GM18517 (cell line): ENCODE data around the gene UQCR11.

Source experiments
- ATAC-seq: cut with Tn5 transposase; IDR thresholded peaks from one replicate; pipeline ENCODE4 v1.9.1; 2021; ENCODE audit warnings: mild to moderate bottlenecking, moderate library complexity; ENCODE audit not compliant: unreplicated experiment

UQCR11 gene

DNA sequence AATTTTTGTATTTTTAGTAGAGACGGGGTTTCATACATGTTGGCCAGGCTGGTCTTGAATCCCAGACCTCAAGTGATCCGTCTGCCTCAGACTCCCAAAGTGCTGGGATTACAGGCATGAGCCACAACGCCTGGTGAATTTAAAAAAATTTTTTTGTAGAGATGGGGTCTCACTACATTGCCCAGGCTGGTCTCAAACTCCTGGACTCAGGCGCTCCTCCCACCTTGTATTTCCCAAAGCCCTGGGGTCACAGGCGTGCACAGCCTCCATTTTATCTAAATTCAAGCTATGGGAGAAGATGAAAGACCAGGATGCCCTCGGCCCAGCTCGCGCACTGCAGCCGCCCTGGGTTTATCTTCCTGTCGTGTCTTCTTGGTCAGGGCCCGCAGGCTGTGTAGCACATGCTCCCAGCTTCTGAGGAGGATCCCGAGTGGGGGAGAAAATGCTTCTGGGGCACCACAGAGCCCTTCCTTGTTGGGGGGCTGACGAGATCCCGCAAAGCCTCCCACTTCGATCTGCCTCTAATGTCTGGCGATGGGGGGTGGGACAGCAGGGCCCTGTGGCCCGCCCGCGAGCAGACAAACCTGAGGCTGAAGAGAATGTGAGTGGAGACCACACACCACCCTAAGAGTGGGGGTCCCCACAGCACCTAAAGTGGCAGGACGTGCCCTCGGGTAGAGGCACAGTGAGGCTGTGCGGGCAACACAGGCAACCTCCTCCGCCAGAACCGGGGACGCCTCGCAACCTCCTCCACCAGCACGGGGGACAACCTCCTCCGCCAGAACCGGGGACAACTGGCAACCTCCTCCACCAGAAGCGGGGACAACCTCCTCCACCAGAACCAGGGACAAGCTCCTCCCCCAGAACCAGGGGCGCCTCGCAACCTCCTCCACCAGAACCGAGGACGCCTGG, 31.3 kb upstream of the UQCR11 start:
- no peak for ATAC-seq

DNA sequence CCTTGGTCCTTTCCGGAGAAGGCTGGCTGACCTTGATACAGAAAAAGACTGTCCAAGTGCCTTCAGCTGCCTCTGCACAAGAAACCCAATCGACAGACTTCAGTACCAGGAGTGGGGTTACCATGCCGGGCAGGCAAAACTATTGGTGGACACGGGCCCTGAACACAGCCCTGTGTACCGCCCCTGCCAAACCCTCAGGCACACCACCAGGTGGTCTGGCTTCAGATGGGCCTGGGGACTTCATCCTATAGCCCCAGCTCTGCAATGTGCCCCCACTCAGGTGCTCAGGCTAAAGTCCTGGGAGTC, 29.6 kb upstream of the UQCR11 start:
- ATAC-seq, result no peak

DNA sequence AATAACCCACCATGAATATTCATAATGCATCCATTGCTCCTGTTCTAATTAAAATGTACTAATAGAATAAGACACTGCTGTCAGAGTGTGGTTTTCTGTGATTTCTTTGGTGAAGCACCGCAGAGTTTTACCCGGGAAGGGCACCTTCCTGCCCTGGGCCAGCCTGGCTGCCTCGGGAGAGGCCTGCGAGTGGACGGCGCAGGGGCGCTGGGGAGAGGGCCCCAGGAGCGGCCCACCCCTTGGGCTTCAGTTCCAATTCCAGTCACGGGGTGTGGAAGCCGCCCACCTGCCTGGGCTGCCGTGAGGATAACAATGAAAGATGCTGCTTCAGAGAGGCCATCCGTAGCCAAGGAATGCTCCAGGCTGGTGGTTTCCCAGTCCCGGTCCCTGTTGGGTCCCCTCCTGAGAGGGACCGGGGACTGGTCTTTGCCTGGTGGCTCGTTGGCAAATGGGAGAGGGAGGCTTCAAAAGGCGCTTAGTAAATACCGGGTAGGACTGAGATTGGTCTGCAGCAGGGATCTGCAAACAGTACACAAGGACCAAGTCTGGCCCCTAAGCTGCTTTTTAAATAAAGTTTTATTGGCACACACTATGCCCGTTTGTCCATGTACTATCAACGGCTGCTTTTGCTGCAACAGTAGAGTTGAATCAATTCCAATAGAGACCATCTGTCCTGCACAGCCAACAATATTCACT, 29.1 kb upstream of the UQCR11 start:
- no peak for ATAC-seq

DNA sequence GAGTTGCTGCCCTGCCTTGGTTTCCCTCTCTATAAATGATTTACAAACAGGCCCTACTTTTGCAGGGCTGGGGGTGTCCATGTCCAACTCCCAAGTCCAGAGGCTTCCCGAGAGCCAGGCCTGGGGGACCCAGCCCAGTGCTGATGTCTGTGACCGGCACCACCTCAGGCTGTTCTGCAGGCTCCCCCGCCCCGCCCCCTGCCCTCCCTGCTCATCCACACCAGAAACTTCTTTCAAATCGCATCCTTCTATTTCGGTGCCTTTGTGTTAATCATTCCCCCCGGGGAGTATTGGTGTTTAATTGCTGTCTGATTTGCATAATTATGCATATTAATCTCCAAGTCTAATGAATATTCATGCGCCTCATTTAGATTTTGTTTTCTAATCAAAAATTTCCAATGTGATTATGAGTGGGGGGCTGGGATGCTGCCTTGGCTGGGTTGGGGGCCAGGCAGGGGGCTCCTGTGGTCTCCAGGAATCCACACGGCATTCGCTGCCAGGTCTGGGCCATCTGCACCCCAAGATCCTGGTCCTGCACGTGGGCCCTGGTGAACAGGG, 28.1 kb upstream of the UQCR11 start:
- no peak for ATAC-seq

DNA sequence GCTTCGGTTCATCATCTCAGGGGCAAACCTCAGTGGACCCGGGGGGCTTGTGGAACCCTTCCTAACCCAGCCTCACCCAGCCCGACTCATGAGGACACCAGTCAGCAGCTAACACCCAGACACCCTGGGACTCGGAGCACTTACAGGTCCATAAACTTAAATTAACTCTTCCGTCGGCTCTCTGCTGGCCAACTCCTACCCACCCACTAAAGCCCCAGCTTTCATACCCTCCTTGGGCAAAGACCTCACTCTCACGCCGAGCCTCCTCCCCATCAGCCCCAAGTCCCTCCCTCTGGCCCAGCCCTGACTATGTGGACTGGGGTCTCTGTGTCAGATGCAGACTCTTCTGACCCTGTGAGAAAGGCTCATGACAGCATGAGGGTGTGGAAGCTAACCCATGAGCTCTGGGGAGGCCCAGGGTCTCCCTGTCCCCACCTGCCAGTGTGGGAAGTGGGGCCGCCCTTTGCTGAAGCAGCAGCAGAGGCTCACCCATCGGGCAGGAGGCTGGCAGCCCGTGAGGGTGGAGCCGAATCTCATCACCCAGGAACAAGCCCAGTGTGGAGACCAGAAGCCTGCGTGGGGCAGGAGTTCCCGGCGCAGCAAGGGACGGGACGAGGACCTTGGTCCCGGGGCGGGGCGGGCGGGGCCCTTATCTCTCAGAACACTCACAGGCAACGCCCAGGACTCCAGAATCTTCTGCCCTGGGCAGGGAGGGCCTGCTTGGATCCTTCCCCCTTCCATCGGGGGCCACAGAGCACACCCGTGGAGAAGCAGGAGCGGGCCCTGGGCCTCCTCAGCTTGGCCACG, 27.4 kb upstream of the UQCR11 start:
- ATAC-seq, result no peak

DNA sequence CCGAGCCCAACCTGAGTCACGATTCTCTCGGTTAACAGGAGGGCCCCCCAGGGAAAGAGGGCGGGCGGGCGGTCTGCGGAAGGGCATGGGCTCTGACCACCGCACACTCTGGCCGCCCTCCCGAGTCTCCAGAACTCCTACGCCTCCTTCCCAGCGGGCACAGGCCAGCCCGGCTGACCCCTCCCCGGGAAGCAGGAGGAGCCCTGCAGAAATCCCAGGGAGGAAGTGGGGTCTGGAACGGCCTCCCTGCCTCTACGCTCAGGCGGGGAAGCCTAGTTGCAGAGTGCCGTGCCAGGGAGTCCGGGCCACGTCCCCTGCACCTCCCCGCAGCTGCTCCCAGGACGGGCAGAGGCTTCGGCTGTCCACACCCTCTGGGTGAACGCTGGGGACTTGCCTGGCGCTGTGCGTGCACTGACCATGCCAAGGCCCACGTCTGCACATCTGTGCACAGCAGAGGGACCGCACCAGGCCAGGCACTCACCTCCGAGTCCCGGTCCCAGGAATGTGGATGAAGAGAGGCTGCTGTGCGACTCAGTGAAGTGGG, 26.4 kb upstream of the UQCR11 start:
- no peak for ATAC-seq

DNA sequence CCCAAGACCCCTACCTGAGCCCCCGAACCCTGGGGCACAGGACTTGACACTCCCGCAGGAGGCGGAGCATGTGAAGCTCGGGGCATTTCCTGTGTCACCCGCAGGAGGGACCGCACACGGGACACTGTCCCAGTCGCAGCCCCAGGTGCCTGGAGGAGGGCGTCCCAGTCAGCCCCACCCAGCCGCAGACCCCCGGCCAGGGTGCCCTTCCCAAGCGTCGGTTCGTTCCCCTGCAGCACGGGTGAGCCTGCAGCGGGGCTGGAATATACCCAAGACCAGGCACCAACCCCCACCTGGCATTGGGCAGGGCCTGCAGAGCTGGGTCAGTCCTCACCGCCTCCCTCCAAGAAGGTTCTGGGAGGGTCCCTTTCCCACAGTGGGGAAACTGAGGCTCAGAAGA, 25.5 kb upstream of the UQCR11 start:
- ATAC-seq, result no peak

DNA sequence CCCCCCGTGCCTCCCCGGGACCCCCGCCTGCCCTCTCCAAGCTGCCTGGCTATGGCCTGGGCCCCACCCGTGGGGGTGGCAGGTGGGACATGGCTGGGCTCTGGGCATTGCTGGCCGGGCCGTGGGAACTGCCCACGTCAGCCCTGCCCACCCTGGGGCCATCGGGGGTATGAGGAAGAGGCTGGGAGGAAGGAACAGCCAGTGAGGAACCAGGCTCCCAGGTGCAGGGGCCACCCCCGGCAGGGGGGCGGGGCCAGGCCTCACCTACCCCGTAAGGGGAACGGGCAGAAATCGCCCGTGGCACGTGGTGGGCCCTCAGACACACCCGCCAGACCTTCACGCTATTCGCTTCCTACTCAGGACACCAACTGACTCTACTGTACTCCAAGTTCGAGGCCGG, 24.8 kb upstream of the UQCR11 start:
- no peak for ATAC-seq

DNA sequence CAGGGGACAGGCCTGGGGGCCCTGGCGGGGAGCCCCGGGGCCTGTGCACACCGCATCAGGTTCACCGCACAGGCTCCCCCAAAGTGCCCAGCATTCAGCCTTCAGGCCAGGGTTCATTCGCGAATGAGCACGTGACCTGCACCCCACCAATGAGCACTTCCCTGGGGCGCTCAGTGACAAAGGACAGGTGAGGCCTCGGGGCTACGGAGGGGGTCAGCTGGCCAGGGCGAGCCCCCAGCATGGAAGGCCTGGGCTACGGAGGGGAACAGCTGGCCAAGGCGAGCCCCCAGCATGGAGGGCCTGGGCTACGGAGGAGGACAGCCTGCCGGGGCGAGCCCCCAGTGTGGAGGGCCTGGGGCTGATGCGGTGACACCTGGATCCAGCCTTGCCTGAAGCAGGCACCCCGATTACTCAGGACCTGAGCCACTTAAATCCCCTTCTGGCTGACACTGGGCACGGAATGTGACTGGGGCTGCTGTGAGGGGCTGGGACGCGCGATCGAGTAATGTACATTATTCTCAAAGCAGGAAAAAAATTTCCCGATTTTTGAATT, 24.1 kb upstream of the UQCR11 start:
- ATAC-seq, result no peak

DNA sequence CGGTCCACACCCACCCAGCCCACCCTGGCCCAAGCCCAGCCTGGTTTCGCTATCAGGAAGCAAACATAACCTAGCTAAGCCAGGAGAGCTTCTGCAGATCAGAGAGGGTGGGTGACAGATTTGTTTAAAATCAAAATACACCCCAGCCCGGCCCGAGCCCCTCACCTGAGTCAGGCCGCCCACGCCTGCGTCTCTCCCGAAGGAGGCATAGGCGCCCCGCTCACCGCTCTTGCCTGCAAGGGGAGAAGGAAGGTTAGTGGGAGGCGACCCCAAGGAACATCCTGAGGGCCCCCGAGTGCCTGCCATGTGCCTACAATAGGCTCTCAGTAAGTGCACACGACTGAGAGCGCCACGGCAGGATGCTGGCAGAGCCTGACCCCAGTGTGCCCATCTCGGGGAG, 21.9 kb upstream of the UQCR11 start:
- ATAC-seq, result no peak

DNA sequence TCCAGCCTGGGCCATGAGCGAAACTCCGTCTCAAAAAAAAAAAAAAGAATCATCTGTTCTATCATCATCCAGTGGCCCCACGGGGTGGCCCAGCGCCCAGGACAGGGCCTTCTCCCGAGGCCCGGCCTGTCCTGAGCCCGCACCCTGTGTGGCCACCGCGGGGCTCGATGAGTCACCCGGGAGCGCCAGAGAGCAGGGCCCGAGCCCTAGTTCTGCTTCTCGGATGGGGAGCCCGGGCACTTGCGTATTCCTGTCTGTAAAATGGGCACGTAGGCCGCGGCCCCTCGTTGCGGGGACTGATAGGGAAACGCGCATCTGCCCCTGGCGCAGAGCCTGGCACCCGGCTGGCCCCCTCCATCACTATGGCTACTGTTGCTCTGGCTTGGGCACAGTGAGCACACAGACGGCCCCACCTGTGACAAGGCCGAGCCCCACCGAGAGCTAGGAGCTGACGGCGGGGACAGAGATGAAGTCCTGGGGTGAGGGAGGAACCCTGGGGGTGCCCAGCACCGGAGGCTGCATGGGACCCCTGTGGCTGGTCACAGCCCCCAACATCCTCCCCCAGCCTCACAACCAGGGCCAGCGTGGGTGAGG, 21.3 kb upstream of the UQCR11 start:
- ATAC-seq, result no peak

DNA sequence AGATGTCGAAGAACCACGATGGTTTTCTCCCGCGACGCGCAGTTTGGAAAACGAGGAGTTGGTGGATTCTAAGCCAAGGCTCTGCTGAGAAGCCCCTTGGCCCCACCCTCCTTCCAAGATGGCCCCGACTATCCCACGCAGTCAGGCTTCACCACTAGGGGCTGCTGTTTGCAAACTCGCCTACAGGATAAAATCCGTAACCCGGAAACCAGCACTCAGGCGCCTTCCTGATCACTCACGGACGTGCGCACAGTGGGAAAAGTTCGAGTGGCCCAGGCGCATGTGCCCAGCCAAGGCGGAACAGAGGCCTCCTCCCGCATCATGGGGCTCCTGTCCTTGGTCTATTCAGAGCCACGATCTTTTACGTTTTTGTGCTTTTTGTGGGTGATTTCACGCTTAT, 19.2 kb upstream of the UQCR11 start:
- ATAC-seq, result no peak

DNA sequence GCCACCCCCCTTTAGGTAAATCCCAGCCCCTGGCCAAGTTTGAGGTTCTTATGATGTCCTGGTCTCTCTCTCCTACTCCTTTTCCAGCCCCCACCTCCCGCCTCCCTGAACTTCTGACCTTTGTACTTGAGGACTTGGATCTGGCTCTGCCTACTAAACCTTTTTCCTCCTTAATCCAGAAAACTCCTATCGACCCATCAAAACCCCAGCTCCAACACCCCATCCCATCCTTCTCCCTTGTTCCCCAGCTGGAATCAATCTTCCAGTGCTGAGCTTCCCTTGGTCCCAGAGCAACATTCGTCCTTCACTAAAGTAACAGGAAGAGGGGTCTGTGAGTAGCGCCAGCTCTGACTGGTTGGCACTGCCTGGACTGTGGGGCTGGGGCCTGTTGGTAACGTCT, 17.3 kb upstream of the UQCR11 start:
- no peak for ATAC-seq

DNA sequence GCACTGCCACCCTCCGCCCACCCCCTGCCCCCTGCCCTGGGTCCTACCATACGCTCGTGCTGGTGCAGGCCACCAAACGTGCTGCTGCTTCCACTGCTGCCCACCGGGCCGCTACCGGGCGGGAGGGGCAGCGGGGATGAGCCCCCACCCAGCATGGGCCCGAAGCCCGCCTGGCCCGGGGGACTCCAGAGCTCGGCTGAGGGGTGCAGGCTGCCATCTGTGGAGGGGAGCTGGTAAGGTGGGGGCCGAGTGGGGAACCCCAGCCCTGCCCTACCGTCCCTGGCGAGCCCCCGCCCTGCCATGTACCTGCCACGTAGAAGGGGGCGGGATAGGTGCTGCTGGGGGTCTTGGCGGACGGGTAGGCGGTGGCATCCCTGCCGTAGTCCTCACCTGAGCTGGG, 16.7 kb upstream of the UQCR11 start:
- no peak for ATAC-seq

DNA sequence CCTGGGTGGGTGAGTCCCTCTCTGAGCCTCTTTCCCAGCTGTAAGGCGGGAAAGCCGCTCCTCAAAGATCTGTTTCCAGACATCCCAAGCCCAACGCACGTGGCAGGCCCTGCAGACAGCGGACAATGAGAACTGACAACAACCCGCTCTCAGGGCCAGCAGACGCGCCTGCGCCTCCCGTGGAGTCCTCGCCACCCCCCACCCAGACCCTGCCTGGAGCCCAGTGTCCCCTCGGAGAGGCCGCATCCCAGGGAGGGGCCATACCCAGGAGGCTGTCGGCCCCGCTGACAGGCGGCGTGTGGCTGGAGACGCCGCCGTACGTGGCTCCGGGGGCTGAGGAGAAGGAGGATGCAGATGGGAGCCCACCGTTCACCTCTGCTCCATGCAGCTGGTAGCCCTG, 16.3 kb upstream of the UQCR11 start:
- ATAC-seq, result no peak

DNA sequence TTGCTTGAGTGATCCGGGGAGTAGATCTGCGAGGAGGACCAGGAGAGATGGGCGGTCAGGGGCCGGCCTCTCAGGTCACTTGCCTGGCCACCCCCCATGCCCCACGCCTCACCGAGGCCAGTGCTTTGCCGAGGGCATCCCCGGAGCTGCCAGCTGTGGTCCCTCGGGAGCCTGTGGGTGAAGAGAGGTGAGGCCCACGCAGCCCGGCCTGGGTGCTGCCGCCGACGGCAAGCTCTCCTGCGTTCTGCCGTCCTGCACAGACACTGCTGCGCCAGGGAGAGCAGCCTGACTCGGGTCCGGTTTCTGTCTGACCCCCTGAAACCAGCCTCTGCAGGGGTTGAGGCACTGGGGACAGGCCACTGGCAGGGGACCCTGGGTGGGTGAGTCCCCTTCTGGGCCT, 15.8 kb upstream of the UQCR11 start:
- no peak for ATAC-seq

DNA sequence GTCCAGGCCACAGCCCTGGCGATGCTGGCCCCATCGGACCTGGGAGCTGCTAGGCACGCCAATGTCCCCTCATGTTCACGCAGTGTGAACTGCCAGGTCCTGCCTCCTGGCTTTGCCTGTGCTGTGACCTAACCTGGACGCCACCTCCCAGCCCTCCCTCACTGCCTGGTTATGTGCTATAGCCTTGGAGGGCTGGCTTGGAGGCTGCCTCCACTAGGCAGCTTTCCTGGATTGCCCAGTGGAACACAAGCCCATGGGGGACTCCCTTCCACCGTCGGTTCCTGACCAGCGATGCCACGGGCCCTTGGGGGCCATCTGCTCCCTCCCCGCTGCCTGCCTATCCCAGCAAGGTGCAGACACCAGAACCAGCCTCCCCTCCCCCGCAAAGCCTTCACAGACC, 15.2 kb upstream of the UQCR11 start:
- ATAC-seq, result no peak

DNA sequence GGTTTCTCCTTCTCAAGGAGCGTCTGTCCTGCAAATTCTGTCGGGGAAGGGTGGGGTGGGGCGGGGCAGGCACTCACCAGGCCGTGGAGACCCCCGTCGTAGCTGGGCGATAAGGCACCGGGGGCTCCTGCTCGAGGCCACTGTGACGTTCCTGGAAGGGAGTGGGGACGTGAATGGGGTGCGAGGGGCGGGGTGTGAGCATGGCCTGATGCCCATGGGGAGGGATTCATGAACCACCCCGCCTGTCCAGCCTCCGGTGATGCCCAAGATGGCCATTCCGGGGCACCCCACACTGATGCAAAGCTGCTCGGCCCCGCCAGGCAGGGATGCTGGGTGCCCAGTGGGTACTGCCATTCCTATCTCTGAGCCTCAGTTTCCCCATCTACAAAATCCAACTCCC, 14.4 kb upstream of the UQCR11 start:
- no peak for ATAC-seq

DNA sequence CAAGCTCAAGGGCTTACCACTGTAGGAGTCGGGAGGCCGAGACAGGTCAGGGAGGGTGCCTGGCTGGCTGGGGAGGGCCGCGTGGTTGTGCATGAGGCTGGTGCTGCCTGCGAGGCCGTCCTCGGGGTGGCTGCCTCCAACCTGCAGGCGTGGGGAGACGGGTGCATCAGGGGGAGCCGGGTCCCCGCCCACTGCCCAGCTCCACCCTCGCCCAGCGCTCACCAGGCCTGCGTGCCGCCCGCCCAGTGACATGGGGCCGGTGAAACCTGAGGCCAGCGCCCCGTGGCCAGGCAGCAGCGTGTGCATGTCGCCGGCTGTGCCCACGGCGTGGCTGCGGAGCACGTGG, 13.8 kb upstream of the UQCR11 start:
- no peak for ATAC-seq
